Measurements from ENCODE around the gene MTHFD2L.

Gene MTHFD2L

DNA sequence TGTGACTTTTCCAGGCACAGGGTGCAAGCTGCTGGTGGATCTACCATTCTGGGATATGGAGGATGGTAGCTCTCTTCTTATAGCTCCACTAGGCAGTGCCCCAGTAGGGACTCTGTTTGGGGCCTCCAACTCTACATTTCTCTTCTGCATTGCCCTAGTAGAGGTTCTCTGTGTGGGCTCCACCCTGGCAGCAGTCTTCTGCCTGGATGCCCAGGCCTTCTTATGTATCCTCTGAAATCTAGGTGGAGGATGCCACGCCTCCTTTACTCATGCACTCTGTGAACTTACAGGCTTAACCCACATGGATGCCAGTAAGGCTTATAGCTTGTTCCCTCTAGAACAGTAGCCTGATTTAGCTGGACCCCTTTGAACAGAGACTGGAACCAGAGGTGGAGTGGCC is 186.1 kb downstream of the MTHFD2L start:
- no peak for DNase-seq
